ENCODE data around the gene FAM177A1. TPM values are rescaled to one million over a fixed set of nuclear protein-coding genes. Genes with fewer than 3 reads are reported as not detected.

FAM177A1 gene
- total and polyA plus RNA-seq, 9 of the 15 experiments (the other 6 are each of a cell fraction or from before 2014, with no cell fraction given), result 7.7 to 36.2 (median 29.9) TPM

DNA sequence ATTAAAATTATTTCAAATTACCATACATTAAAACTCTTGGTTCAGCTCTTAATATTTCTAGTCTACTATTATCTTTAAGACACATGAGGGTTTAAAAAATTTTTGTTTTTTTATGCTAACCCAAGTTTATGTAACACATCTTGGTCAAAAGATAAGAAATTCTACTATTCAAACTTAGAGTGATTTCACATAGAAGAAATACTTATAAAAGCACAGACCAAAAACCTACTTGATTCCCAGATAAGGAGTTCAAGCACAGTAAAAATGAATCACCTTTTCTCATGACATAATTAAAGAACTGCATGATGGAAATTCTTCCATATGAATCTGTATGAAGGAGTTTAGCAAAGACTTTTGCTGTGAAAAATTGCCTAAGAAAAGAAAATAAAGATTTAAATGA is 61.8 kb downstream of the FAM177A1 start:
- H4K20me1 ChIP-seq (replicated peaks; ENCODE audit: control insufficient read depth, insufficient read depth, low read length), result no peaks in the 10 kb centered on the region
- no peak overlapping the region for H3K9ac ChIP-seq (ENCODE audit: insufficient read depth in 1 of 2, low read depth in 2 of 2, low read length in 2 of 2)
- H3K9me1 ChIP-seq (ENCODE audit: control insufficient read depth, insufficient read depth, low read length), result no peaks in the 10 kb centered on the region
- POLR2A ChIA-PET, result no interaction called here
- intact Hi-C loops (cut with micrococcal nuclease) (no loop called here), in situ Hi-C loops (cut with MboI) (no loop called here)
- no TSS peak for BruUV-seq (replicated peaks)
- no peaks in the 10 kb centered on the region for H3K4me1 ChIP-seq (replicated peaks in 1 of 2; ENCODE audit: control insufficient read depth in 2 of 2, insufficient read depth in 2 of 2, low read length in 2 of 2)
- TF ChIP-seq CCNT2 (IDR thresholded peaks at IDR 0.05; ENCODE audit: borderline replicate concordance, extremely low read depth, insufficient read length, low read depth, low read length), result no peak
- TF ChIP-seq HLTF (IDR thresholded peaks at IDR 0.05), result no peak
- no peak for TF ChIP-seq CBFA2T2 (conservative IDR thresholded peaks at IDR 0.05)
- no peak for TF ChIP-seq ZNF224 (CRISPR knock-in tag; IDR thresholded peaks at IDR 0.05)
- no peak for TF ChIP-seq FOXJ2 (tag; IDR thresholded peaks at IDR 0.05)
- TF ChIP-seq ELF1 (tag; IDR thresholded peaks at IDR 0.05), result no peak
- TF ChIP-seq BRF1 (IDR thresholded peaks at IDR 0.05; ENCODE audit: borderline replicate concordance, extremely low read depth, insufficient read length), result no peak
- TF ChIP-seq ZBTB12 (CRISPR knock-in tag; IDR thresholded peaks at IDR 0.05), result no peak
- no peak for TF ChIP-seq ZNF146 (CRISPR knock-in tag; IDR thresholded peaks at IDR 0.05; ENCODE audit: unreplicated experiment)
- DNase-seq (ENCODE audit: extremely low read depth in 1 of 4, low spot score in 3 of 4) (no peak), ATAC-seq (no peak), FAIRE-seq (no peak)
- peaks cover 21% of the 10 kb centered on the region; the same call in 2 of the 3 replicates for H3K36me3 ChIP-seq (ENCODE audit: control insufficient read depth, insufficient read depth, low read length)
- no peak overlapping the region for H3K4me2 ChIP-seq (ENCODE audit: insufficient read depth, low read length)
- 0 out of 2 replicates have a peak, but pooled peaks cover 2% of the 10 kb centered on the region for H3K9me3 ChIP-seq (replicated peaks; ENCODE audit: control insufficient read depth, insufficient read depth, low read depth, low read length)
- no peak overlapping the region for H3K4me3 ChIP-seq
- no peak overlapping the region for H3K27ac ChIP-seq (ENCODE audit: extremely low read depth, low read depth, low read length)
- CTCF ChIA-PET (ENCODE audit: low intra/inter-chr PET ratio), result no interaction called here
- no peaks in the 10 kb centered on the region for H3K79me2 ChIP-seq (ENCODE audit: control insufficient read depth, insufficient read depth, low read length)
- H2AFZ ChIP-seq (ENCODE audit: low read depth, low read length), result no peak overlapping the region
- H3K27me3 ChIP-seq (ENCODE audit: control insufficient read depth in 2 of 2, insufficient read depth in 2 of 2, low read length in 2 of 2), result no peaks in the 10 kb centered on the region

All from K562 (cell line).